Fibroblast of lung (primary cell): ENCODE measurements around the gene MARF1. TPM values are rescaled to one million over a fixed set of nuclear protein-coding genes. Genes with fewer than 3 reads are reported as not detected.

Experiments
- DNase-seq, 2 donors: peaks; one replicate each; pipeline versions ENCODE4 v3.0.0 to v3.0.0-alpha.2; 2010; ENCODE audit warnings: low read depth in 2 of 2
- H2AFZ ChIP-seq: 2 replicates; pipeline ENCODE4 v1.5.1; 2012; ENCODE audit warnings: low read length, control low read depth, inconsistent platforms
- H3K27ac ChIP-seq: 2 replicates; pipeline ENCODE4 v1.5.1; 2011; ENCODE audit warnings: low read length, control low read depth; ENCODE audit not compliant: insufficient read depth
- H3K27me3 ChIP-seq: 2 replicates; pipeline ENCODE4 v1.5.1; 2011; ENCODE audit warnings: mild to moderate bottlenecking, low read length; ENCODE audit not compliant: control insufficient read depth, insufficient read depth
- H3K36me3 ChIP-seq: 2 replicates; pipeline ENCODE4 v1.5.1; 2011; ENCODE audit warnings: low read length; ENCODE audit not compliant: control insufficient read depth, insufficient read depth
- H3K4me1 ChIP-seq: 2 replicates; pipeline ENCODE4 v1.5.1; 2011; ENCODE audit warnings: low read length; ENCODE audit not compliant: control insufficient read depth, insufficient read depth; ENCODE audit errors: extremely low read depth
- H3K4me2 ChIP-seq: 2 replicates; pipeline ENCODE4 v1.5.1; 2011; ENCODE audit warnings: low read length, control low read depth; ENCODE audit not compliant: insufficient read depth; ENCODE audit errors: extremely low read depth
- H3K4me3 ChIP-seq, 4 experiments: fragments of 200-600 bp in 1 of 4; sonication (generic) in 1 of 4; replicated peaks in 1 of 4; 2 replicates each; pipeline ENCODE4 v1.5.1; 2011 to 2016; ENCODE audit warnings: low read length in 4 of 4, low read depth in 3 of 4, mild to moderate bottlenecking in 3 of 4, control low read depth in 2 of 4, inconsistent platforms in 1 of 4, mixed read lengths in 1 of 4; ENCODE audit not compliant: insufficient read depth in 1 of 4; ENCODE audit errors: control extremely low read depth in 1 of 4
- H3K79me2 ChIP-seq: 2 replicates; pipeline ENCODE4 v1.5.1; 2012; ENCODE audit warnings: mild to moderate bottlenecking, low read length, inconsistent platforms; ENCODE audit not compliant: control insufficient read depth, insufficient read depth
- H3K9ac ChIP-seq: 2 replicates; pipeline ENCODE4 v1.5.1; 2011; ENCODE audit warnings: mild to moderate bottlenecking, low read length, control low read depth; ENCODE audit not compliant: insufficient read depth
- H3K9me3 ChIP-seq: 2 replicates; pipeline ENCODE4 v1.5.1; 2012; ENCODE audit warnings: low read depth, low read length; ENCODE audit not compliant: control insufficient read depth, insufficient read depth
- H4K20me1 ChIP-seq: 2 replicates; pipeline ENCODE4 v1.5.1; 2011; ENCODE audit warnings: low read length; ENCODE audit not compliant: control insufficient read depth, insufficient read depth; ENCODE audit errors: extremely low read depth
- EZH2 ChIP-seq: IDR thresholded peaks from 2 replicates; pipeline ENCODE4 v1.5.1; 2012; ENCODE audit warnings: low read length, control low read depth, mild to moderate bottlenecking; ENCODE audit errors: missing control alignments
- polyA plus RNA-seq, 2 donors: library from polyadenylated mRNA; depleted of rRNA in 1 of 2; stranded (reverse) in 1 of 2; unstranded in 1 of 2; fragments of >200 nt; gene quantifications; 2 replicates each; pipeline ENCODE4 v1.2.1, GENCODE V29; 2011 to 2012; ENCODE audit warnings: missing spikeins in 1 of 2
- total RNA-seq: library from RNA; depleted of rRNA; stranded (reverse); fragments of >200 nt; gene quantifications from 2 replicates; pipeline ENCODE4 v1.2.1, GENCODE V29; 2014
- TF ChIP-seq, protein P1 (sequence below), 2 donors: IDR thresholded peaks in 1 of 2; conservative IDR thresholded peaks in 1 of 2; 1 replicate in 1 of 2; 2 replicates in 1 of 2; pipeline ENCODE4 v1.5.1; 2011 to 2012; ENCODE audit warnings: low read length in 2 of 2, control low read depth in 1 of 2, inconsistent platforms in 1 of 2, low read depth in 1 of 2, mild to moderate bottlenecking in 1 of 2

The MARF1 gene
- total and polyA plus RNA-seq, 2 donors (not counting 1 experiment from before 2014, with no cell fraction given), result 14.6 to 18.8 TPM

DNA sequence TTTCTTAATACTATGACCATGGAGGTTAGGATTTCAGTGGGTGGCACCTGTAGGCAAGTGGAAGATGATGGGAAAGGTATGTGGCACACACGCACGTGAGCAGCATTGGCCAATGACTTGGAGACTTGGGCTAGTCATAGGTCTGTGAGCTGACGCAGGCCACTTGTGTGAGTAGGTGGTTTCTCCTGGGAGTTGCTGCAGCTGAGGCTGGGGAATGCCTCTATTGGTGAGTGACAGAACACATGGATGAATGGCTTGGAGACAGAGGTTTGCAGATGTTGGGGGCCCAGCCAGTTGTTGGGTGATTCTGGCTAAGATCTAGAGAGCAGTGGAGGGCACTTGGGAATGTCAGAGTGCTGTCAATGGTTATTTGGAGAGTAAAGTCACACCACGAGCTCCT is 64.1 kb downstream of the MARF1 start:
- Histone ChIP-seq H3K36me3 (peaks cover 6% of the 10 kb centered on the region), H3K79me2 (no peaks in the 10 kb centered on the region), H3K4me3 (no peak overlapping the region), H3K27me3 (no peaks in the 10 kb centered on the region), H4K20me1 (no peaks in the 10 kb centered on the region), H3K9ac (no peak overlapping the region), H3K4me2 (no peak overlapping the region), H3K4me1 (no peaks in the 10 kb centered on the region), H2AFZ (no peak overlapping the region), H3K27ac (no peak overlapping the region), H3K9me3 (no peaks in the 10 kb centered on the region)
- no peak for DNase-seq
- TF ChIP-seq, protein P1, sequence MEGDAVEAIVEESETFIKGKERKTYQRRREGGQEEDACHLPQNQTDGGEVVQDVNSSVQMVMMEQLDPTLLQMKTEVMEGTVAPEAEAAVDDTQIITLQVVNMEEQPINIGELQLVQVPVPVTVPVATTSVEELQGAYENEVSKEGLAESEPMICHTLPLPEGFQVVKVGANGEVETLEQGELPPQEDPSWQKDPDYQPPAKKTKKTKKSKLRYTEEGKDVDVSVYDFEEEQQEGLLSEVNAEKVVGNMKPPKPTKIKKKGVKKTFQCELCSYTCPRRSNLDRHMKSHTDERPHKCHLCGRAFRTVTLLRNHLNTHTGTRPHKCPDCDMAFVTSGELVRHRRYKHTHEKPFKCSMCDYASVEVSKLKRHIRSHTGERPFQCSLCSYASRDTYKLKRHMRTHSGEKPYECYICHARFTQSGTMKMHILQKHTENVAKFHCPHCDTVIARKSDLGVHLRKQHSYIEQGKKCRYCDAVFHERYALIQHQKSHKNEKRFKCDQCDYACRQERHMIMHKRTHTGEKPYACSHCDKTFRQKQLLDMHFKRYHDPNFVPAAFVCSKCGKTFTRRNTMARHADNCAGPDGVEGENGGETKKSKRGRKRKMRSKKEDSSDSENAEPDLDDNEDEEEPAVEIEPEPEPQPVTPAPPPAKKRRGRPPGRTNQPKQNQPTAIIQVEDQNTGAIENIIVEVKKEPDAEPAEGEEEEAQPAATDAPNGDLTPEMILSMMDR (conservative IDR thresholded peaks at IDR 0.05 in 1 of 2, IDR thresholded peaks at IDR 0.05 in 1 of 2; ENCODE audit: low read depth in 1 of 2, low read length in 2 of 2), result no peak
- TF ChIP-seq EZH2, result no peak

DNA sequence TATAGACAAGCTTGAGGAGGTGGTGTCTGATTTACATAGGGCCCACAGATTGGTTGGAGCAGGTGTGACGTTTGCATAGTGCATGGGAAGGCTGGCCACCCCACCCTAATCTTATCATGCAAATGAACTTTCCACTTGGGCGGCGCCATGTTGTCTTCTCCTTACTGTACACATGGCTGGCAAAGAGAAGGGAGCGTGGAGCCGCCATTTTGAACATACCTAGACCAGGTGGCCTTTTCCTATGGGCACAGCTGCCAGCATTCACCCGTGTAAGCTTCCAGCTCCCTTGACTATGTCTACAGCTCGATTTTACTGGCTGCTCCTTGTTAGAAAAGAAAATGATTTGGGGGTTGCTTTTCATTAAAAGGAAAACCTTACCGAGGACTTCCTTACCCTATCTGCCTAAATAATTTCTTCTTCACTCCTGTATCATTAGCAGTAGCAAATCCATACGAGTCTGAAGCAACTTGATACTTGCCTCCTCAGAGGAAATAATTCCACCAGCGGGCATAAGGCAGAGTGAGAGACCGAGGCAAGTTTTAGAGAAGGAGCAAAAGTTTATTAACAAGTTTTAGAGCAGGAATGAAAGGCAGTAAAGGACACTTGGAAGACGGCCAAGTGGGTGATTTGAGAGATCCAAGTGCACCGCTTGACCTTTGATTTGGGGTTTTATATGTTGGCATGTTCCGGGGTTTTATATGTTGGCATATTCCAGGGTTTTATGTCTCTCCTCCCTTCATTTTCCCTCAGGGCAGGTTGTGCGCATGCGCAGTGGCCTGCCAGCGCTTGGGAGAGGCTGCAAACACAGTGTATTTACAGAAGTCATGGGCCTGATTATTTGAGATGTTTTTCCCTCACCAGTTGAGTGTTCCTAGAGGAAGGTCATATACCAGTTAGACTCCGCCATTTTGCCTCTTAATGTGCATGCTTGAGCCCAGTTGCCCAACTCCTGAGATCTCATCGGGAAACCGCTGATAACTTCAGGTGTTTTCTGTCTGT is 65.7 kb downstream of the MARF1 start:
- Histone ChIP-seq H3K4me3 (no peak overlapping the region), H3K4me2 (no peak overlapping the region), H3K4me1 (no peaks in the 10 kb centered on the region), H3K36me3 (peaks cover 3% of the 10 kb centered on the region), H3K27ac (no peak overlapping the region), H3K27me3 (no peaks in the 10 kb centered on the region), H2AFZ (no peak overlapping the region), H3K79me2 (no peaks in the 10 kb centered on the region), H3K9me3 (no peaks in the 10 kb centered on the region), H4K20me1 (no peaks in the 10 kb centered on the region), H3K9ac (no peak overlapping the region)
- no peak for DNase-seq
- no peak for TF ChIP-seq EZH2
- TF ChIP-seq, protein P1 (conservative IDR thresholded peaks at IDR 0.05 in 1 of 2, IDR thresholded peaks at IDR 0.05 in 1 of 2; ENCODE audit: low read depth in 1 of 2, low read length in 2 of 2), result no peak

DNA sequence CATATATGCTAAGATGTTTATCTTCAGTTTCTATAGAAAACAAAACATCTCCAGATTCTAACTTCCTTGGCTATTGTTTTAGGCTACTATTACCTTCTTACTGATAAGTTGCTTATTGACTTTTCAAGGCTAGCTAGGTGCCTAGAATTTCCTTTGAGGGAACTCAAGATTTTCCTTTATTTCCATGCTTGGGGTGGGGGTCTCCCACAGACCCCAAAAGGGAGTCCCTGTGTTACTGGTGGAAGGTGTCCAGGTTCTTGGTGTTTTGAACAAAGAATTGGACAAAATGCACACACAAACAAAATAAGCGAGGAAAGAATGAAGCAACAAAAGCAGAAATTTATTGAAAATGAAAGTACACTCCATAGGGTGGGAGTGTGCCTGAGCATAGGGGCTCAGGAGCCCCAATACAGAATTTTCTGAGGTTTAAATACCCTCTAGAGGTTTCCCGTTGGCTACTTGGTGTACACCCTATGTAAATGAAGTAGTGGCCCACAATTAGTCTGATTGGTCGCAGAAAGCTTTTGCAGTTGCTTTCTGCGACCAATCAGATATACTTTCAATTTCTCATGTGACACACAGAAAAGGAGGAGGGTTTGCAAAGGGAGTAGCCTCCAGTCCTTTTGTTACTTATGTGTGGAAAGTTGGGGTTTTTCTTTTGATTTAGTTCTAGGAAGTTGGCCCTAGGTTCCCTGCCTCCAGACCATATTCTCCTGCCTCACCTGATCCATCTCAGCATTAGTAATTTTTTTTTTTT is 67.5 kb downstream of the MARF1 start:
- no peaks in the 10 kb centered on the region for H3K79me2 ChIP-seq
- H3K27ac ChIP-seq, result no peak overlapping the region
- H3K27me3 ChIP-seq, result no peaks in the 10 kb centered on the region
- H3K4me2 ChIP-seq, result no peak overlapping the region
- DNase-seq, result no peak
- H4K20me1 ChIP-seq, result no peaks in the 10 kb centered on the region
- H3K4me3 ChIP-seq, result no peak overlapping the region
- H3K9ac ChIP-seq, result no peak overlapping the region
- TF ChIP-seq EZH2, result no peak
- TF ChIP-seq, protein P1 (conservative IDR thresholded peaks at IDR 0.05 in 1 of 2, IDR thresholded peaks at IDR 0.05 in 1 of 2; ENCODE audit: low read depth in 1 of 2, low read length in 2 of 2), result no peak
- H3K9me3 ChIP-seq, result no peaks in the 10 kb centered on the region
- no peak overlapping the region for H2AFZ ChIP-seq
- no peaks in the 10 kb centered on the region for H3K4me1 ChIP-seq
- H3K36me3 ChIP-seq, result peaks cover 1% of the 10 kb centered on the region
